Mesothelial cell of epicardium (in vitro differentiated cells): ENCODE measurements around the gene COP1. TPM values are rescaled to one million over a fixed set of nuclear protein-coding genes. Genes with fewer than 3 reads are reported as not detected.
"Not testable (repeated sequence)": the region's sequence is repeated elsewhere in the genome, so short reads cannot be mapped to it uniquely, and the experiment has no call there.

Experiments used
- DNase-seq, 2 experiments: peaks; one replicate each; pipeline ENCODE4 v3.0.0; 2021; ENCODE audit warnings: low spot score in 2 of 2; ENCODE audit not compliant: unreplicated experiment in 2 of 2
- H3K27ac Mint-ChIP-seq: 2 replicates; pipeline ENCODE4 v1.8.0; 2021; ENCODE audit warnings: mixed read lengths
- H3K27me3 Mint-ChIP-seq: 2 replicates; pipeline ENCODE4 v1.8.0; 2021; ENCODE audit warnings: low read depth, mixed read lengths
- H3K36me3 Mint-ChIP-seq: 2 replicates; pipeline ENCODE4 v1.8.0; 2021; ENCODE audit warnings: mixed read lengths
- H3K4me1 Mint-ChIP-seq: 2 replicates; pipeline ENCODE4 v1.8.0; 2021; ENCODE audit warnings: mixed read lengths
- H3K4me3 Mint-ChIP-seq: 2 replicates; pipeline ENCODE4 v1.8.0; 2021; ENCODE audit warnings: mild to moderate bottlenecking, moderate library complexity, mixed read lengths
- H3K9me3 Mint-ChIP-seq: 2 replicates; pipeline ENCODE4 v1.8.0; 2021; ENCODE audit warnings: mixed read lengths
- CTCF ChIP-seq: fragments of 200-600 bp; sonication (generic); IDR thresholded peaks from one replicate; pipeline ENCODE4 v1.5.0; 2021; ENCODE audit warnings: antibody characterized with exemption; ENCODE audit not compliant: unreplicated experiment
- total RNA-seq: library from RNA; stranded (reverse); gene quantifications from 3 replicates; pipeline ENCODE4 v1.2.1, GENCODE V29; 2021

COP1 gene
- total RNA-seq, 1 donor from 2014 or later: 47.9 TPM

GRCh38 chr1:176216031-176216430 is 8.9 kb upstream of the COP1 start:
- no peak for TF ChIP-seq CTCF
- H3K4me3 Mint-ChIP-seq: no peak overlapping the region
- no peaks in the 10 kb centered on the region for H3K9me3 Mint-ChIP-seq
- no peaks in the 10 kb centered on the region for H3K27me3 Mint-ChIP-seq
- no peaks in the 10 kb centered on the region for H3K4me1 Mint-ChIP-seq
- no peak overlapping the region for H3K27ac Mint-ChIP-seq
- H3K36me3 Mint-ChIP-seq: no peaks in the 10 kb centered on the region
- no peak for DNase-seq

GRCh38 chr1:176211396-176212165 is 4.5 kb upstream of the COP1 start:
- Mint-ChIP-seq H3K4me1 (peaks cover 8% of the 10 kb centered on the region), H3K4me3 (no peak overlapping the region), H3K27ac (no peak overlapping the region), H3K9me3 (no peaks in the 10 kb centered on the region), H3K36me3 (no peaks in the 10 kb centered on the region), H3K27me3 (no peaks in the 10 kb centered on the region)
- DNase-seq: no peak
- TF ChIP-seq CTCF: no peak

GRCh38 chr1:176208034-176208433 is 948 bp upstream of the COP1 start:
- Mint-ChIP-seq H3K4me1 (peaks cover 28% of the 10 kb centered on the region), H3K4me3 (peak overlapping the region; percentile 97), H3K9me3 (no peaks in the 10 kb centered on the region), H3K27ac (peak overlapping the region; percentile 99), H3K36me3 (no peaks in the 10 kb centered on the region), H3K27me3 (no peaks in the 10 kb centered on the region)
- TF ChIP-seq CTCF: no peak
- no peak for DNase-seq

DNA sequence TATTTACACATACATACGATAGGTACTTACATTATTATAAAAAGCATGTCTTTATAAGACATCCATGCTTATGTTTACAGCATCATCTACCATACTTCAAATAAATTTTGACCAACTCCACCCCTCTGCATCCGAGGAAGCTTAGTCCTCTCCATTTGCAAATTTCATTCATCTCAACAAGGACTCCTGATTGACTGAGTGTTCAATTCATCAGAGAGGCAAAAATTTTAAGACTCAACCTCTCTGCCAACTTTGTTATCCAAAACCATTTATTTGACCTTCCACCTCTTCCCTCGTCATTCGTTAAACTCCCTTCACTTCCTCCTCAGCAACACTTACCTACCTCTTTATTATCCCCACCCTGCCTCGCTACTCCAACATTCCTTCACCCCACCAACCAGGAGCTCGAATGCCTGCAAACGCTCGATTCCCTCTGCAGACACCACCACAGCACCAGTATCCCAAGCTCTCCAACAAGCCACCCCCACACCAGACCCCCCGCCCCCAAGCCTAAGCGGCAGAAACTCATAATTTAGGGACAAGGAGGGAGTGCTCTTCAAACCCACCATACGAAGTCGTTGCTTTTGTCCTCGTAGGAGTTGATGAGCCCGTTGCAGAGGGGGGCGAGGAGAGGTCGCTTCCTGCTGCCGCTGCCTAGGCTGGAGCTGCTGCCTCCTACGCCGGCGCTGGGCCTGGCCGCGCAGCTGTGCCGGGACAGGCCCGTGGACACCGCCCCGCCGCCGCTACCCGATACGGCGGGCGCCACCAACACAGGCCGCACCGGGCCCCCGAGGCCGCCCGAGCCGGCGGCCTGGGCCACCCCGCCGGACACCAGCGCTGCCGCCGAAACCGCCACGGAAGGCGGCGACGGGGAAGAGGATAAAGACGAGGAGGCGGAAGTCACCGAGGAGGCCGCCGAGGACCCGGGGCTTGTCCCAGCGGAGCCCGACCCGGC is 803 bp downstream of the COP1 start:
- no peaks in the 10 kb centered on the region for H3K36me3 Mint-ChIP-seq
- no peaks in the 10 kb centered on the region for H3K27me3 Mint-ChIP-seq
- H3K9me3 Mint-ChIP-seq: no peaks in the 10 kb centered on the region
- TF ChIP-seq CTCF: no peak
- DNase-seq: peak in 1 of 2 experiments; percentile 66
- H3K4me3 Mint-ChIP-seq: peak overlapping the region; percentile 97
- H3K27ac Mint-ChIP-seq: peak overlapping the region; percentile 87
- peaks cover 28% of the 10 kb centered on the region for H3K4me1 Mint-ChIP-seq

- Mint-ChIP-seq H3K36me3 (no peaks in the 10 kb centered on the region), H3K9me3 (no peaks in the 10 kb centered on the region), H3K4me1 (peaks cover 28% of the 10 kb centered on the region), H3K27me3 (no peaks in the 10 kb centered on the region), H3K4me3 (peak overlapping the region; percentile 80), H3K27ac (peak overlapping the region; percentile 55)
- no peak for DNase-seq
- TF ChIP-seq CTCF: no peak
These were observed 1.7 kb downstream of the COP1 start for GRCh38 chr1:176205332-176205914.

DNA sequence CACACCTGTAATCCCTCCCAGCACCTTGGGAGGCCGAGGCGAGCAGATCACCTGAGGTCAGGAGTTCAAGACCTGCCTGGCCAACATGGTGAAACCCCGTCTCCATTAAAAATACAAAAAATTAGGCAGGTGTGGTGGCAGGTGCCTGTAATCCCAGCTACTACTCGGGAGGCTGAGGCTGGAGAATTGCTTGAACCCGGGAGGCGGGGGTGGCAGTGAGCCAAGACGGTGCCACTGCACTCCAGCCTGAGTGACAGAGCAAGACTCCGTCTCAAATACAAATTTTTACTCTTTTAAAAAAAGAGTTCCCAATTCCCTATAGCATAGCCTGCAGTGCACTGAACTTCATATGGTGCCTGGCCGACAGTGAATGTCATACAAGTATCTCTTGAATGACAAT is 2.4 kb downstream of the COP1 start:
- H3K36me3 Mint-ChIP-seq, H3K27me3 Mint-ChIP-seq, H3K27ac Mint-ChIP-seq, DNase-seq, H3K9me3 Mint-ChIP-seq: not testable (repeated sequence)
- peaks cover 28% of the 10 kb centered on the region for H3K4me1 Mint-ChIP-seq
- H3K4me3 Mint-ChIP-seq: peak overlapping the region; percentile 80
